Measurements from ENCODE around the gene ZNF235. TPM values are rescaled to one million over a fixed set of nuclear protein-coding genes. Genes with fewer than 3 reads are reported as not detected.

ZNF235 gene
- total RNA-seq, 4 donors from 2014 or later = 1.9 to 3.3 (median 2.1) TPM

- ATAC-seq (no peak), DNase-seq (no peak)
- Histone ChIP-seq H3K9me3 (peaks cover 0 to 13% (median 4%) of the 10 kb centered on the region in 3 donors), H3K4me3 (peak overlapping the region in 1 of 4 donors; percentile 86), H3K27me3 (no peaks in the 10 kb centered on the region), H3K4me1 (peaks cover 3 to 12% of the 10 kb centered on the region in 2 donors), H3K36me3 (peaks cover 4 to 47% of the 10 kb centered on the region in 2 donors), H3K27ac (no peak overlapping the region)
- no peak for TF ChIP-seq CTCF (IDR thresholded peaks at IDR 0.05 in 4 of 5, conservative IDR thresholded peaks at IDR 0.05 in 1 of 5)
- TF ChIP-seq POLR2A (IDR thresholded peaks at IDR 0.05) = no peak
- in situ Hi-C loops (cut with MboI; ENCODE audit: low sequenced_read_pairs in 4 of 4) = loop anchor here in 2 of 4 donors (10.0 kb wide), 2 partner anchors 189 to 201 kb away; partner anchors contain the start of genes ZNF225 (in 2 of the 2) and ZNF180 (in 1 of the 2)
- intact Hi-C loops (cut with DNase I; ENCODE audit: low total_unique reads) = no loop called here
Observed at GRCh38 chr19:44303320-44303719, 1.5 kb downstream of the ZNF235 start.

- ATAC-seq = no peak
- TF ChIP-seq CTCF (IDR thresholded peaks at IDR 0.05 in 4 of 5, conservative IDR thresholded peaks at IDR 0.05 in 1 of 5) = no peak
- TF ChIP-seq POLR2A (IDR thresholded peaks at IDR 0.05) = no peak
- Histone ChIP-seq H3K36me3 (peaks cover 5 to 52% of the 10 kb centered on the region in 2 donors), H3K27ac (no peak overlapping the region), H3K4me3 (no peak overlapping the region), H3K4me1 (no peaks in the 10 kb centered on the region), H3K9me3 (peaks cover 0 to 24% (median 0%) of the 10 kb centered on the region in 3 donors), H3K27me3 (no peaks in the 10 kb centered on the region)
- no peak for DNase-seq
- intact Hi-C loops (cut with DNase I; ENCODE audit: low total_unique reads) = no loop called here
- in situ Hi-C loops (cut with MboI; ENCODE audit: low sequenced_read_pairs in 4 of 4) = no loop called here
Observed at GRCh38 chr19:44284968-44285367, 19.9 kb downstream of the ZNF235 start.

GRCh38 chr19:44282846-44283245, 22.0 kb downstream of the ZNF235 start:
- ATAC-seq (no peak), DNase-seq (no peak)
- Histone ChIP-seq H3K36me3 (peaks cover 2 to 40% of the 10 kb centered on the region in 2 donors), H3K4me3 (no peak overlapping the region), H3K27me3 (no peaks in the 10 kb centered on the region), H3K27ac (no peak overlapping the region), H3K4me1 (no peaks in the 10 kb centered on the region), H3K9me3 (peaks cover 0 to 27% (median 0%) of the 10 kb centered on the region in 3 donors)
- TF ChIP-seq POLR2A (IDR thresholded peaks at IDR 0.05) (no peak), CTCF (IDR thresholded peaks at IDR 0.05 in 4 of 5, conservative IDR thresholded peaks at IDR 0.05 in 1 of 5) (no peak)
- in situ Hi-C loops (cut with MboI; ENCODE audit: low sequenced_read_pairs in 4 of 4) = no loop called here
- intact Hi-C loops (cut with DNase I; ENCODE audit: low total_unique reads) = no loop called here

- H3K4me3 ChIP-seq = no peak overlapping the region
- H3K36me3 ChIP-seq = peaks cover 0 to 30% of the 10 kb centered on the region in 2 donors
- DNase-seq (no peak), ATAC-seq (no peak)
- H3K27ac ChIP-seq = no peak overlapping the region
- H3K4me1 ChIP-seq = no peaks in the 10 kb centered on the region
- in situ Hi-C loops (cut with MboI; ENCODE audit: low sequenced_read_pairs in 4 of 4) (no loop called here), intact Hi-C loops (cut with DNase I; ENCODE audit: low total_unique reads) (no loop called here)
- no peaks in the 10 kb centered on the region for H3K27me3 ChIP-seq
- H3K9me3 ChIP-seq = peaks cover 0 to 21% (median 0%) of the 10 kb centered on the region in 3 donors
- TF ChIP-seq CTCF (IDR thresholded peaks at IDR 0.05 in 4 of 5, conservative IDR thresholded peaks at IDR 0.05 in 1 of 5) (no peak), POLR2A (IDR thresholded peaks at IDR 0.05) (no peak)
Observed at GRCh38 chr19:44280916-44281315, 23.9 kb downstream of the ZNF235 start.

GRCh38 chr19:44278181-44278690, 26.6 kb downstream of the ZNF235 start:
- intact Hi-C loops (cut with DNase I; ENCODE audit: low total_unique reads) = no loop called here
- TF ChIP-seq POLR2A (IDR thresholded peaks at IDR 0.05) (no peak), CTCF (IDR thresholded peaks at IDR 0.05 in 4 of 5, conservative IDR thresholded peaks at IDR 0.05 in 1 of 5) (no peak)
- H3K36me3 ChIP-seq = peaks cover 0 to 35% of the 10 kb centered on the region in 2 donors
- no peaks in the 10 kb centered on the region for H3K27me3 ChIP-seq
- in situ Hi-C loops (cut with MboI; ENCODE audit: low sequenced_read_pairs in 4 of 4) = no loop called here
- no peak for DNase-seq
- no peak overlapping the region for H3K4me3 ChIP-seq
- no peak for ATAC-seq
- no peaks in the 10 kb centered on the region for H3K4me1 ChIP-seq
- no peak overlapping the region for H3K27ac ChIP-seq
- H3K9me3 ChIP-seq = peaks cover 0 to 31% (median 8%) of the 10 kb centered on the region in 3 donors

Measured in gastrocnemius medialis (tissue), 4 donors.